Type B pancreatic cell (in vitro differentiated cells): Measurements from ENCODE around the gene GTF2F2. TPM values are rescaled to one million over a fixed set of nuclear protein-coding genes. Genes with fewer than 3 reads are reported as not detected.

ENCODE experiments used
- DNase-seq: peaks from one replicate; pipeline ENCODE4 v3.0.0; 2021; ENCODE audit warnings: mixed read lengths; ENCODE audit not compliant: unreplicated experiment; ENCODE audit errors: extremely low spot score
- H3K27ac Mint-ChIP-seq: 2 replicates; pipeline ENCODE4 v1.8.0; 2021; ENCODE audit warnings: mild to moderate bottlenecking, mixed read lengths
- H3K27me3 Mint-ChIP-seq: 2 replicates; pipeline ENCODE4 v1.8.0; 2021; ENCODE audit warnings: mixed read lengths
- H3K36me3 Mint-ChIP-seq: 2 replicates; pipeline ENCODE4 v1.8.0; 2021; ENCODE audit warnings: mixed read lengths
- H3K4me1 Mint-ChIP-seq: one replicate; pipeline ENCODE4 v1.8.0; 2021; ENCODE audit warnings: mixed read lengths; ENCODE audit not compliant: unreplicated experiment
- H3K4me3 Mint-ChIP-seq: 2 replicates; pipeline ENCODE4 v1.8.0; 2021; ENCODE audit warnings: mild to moderate bottlenecking, mixed read lengths
- H3K9me3 Mint-ChIP-seq: 2 replicates; pipeline ENCODE4 v1.8.0; 2021; ENCODE audit warnings: mixed read lengths
- total RNA-seq: library from RNA; stranded (reverse); gene quantifications from 2 replicates; pipeline ENCODE4 v1.2.1, GENCODE V29; 2021; ENCODE audit warnings: low replicate concordance
- TF ChIP-seq, protein P1 (sequence below): fragments of 200-600 bp; sonication (generic); conservative IDR thresholded peaks from 2 replicates; pipeline ENCODE4 v1.5.0; 2021; ENCODE audit warnings: antibody characterized with exemption, mild to moderate bottlenecking

Gene GTF2F2
- total RNA-seq, 1 donor from 2014 or later: 21.8 TPM

DNA sequence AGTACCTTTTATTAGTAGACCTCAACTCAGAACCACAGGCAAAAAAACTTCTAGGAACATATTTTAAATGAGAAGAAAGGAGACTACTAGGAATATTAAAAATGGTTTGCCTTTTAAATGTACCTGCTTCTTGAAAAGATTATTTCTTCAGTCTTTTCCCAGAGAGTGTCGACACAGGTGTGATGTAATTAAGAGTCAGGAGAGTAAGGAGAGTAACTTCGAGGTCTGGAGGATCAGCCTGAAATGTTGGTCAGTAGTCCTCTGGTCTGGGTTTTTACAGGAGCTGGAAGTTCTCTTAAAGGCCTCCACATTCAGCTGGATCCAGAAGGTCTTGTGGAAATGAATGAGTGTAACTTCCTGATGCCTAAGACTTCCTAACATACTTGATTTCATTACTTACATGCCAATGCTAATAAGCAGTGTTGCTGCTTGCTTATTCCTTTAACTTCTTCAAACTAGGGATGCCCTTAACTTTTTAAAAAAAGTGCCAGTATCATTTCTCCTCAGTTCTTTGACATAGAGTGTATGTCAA lies 80.5 kb downstream of the GTF2F2 start, which contains the start of gene KCTD4:
KCTD4 (minus strand) TSS at position 345 of the 532 bp plus-strand sequence. CDS start 6,478 bp downstream, outside the sequence.
- Mint-ChIP-seq H3K27me3 (no peaks in the 10 kb centered on the region), H3K4me1 (no peaks in the 10 kb centered on the region), H3K9me3 (no peaks in the 10 kb centered on the region), H3K27ac (no peak within 1 kb of the TSS), H3K4me3 (no peak within 1 kb of the TSS), H3K36me3 (peaks cover 5% of the 10 kb centered on the region)
- TF ChIP-seq, protein P1, sequence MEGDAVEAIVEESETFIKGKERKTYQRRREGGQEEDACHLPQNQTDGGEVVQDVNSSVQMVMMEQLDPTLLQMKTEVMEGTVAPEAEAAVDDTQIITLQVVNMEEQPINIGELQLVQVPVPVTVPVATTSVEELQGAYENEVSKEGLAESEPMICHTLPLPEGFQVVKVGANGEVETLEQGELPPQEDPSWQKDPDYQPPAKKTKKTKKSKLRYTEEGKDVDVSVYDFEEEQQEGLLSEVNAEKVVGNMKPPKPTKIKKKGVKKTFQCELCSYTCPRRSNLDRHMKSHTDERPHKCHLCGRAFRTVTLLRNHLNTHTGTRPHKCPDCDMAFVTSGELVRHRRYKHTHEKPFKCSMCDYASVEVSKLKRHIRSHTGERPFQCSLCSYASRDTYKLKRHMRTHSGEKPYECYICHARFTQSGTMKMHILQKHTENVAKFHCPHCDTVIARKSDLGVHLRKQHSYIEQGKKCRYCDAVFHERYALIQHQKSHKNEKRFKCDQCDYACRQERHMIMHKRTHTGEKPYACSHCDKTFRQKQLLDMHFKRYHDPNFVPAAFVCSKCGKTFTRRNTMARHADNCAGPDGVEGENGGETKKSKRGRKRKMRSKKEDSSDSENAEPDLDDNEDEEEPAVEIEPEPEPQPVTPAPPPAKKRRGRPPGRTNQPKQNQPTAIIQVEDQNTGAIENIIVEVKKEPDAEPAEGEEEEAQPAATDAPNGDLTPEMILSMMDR: no peak
- no peak for DNase-seq

DNA sequence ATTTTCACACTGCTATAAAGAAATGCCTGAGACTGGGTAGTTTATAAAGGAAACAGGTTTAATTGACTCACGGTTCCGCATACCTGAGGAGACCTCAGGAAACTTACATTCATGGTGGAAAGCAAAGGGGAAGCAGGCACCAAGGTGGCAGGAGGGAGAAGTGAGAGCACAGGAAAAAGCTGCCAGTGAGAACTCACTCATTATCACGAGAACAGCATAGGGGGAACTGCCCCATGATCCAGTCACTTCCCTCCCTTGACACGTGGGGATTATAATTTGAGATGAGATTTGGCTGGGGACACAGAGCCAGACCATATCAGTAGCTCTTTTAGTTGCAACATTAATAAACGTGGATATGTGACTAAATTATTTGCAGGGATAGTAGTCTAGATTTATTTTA lies 84.8 kb downstream of the GTF2F2 start:
- peaks cover 7% of the 10 kb centered on the region for H3K4me1 Mint-ChIP-seq
- no peak for DNase-seq
- TF ChIP-seq, protein P1: no peak
- no peaks in the 10 kb centered on the region for H3K27me3 Mint-ChIP-seq
- H3K9me3 Mint-ChIP-seq: no peaks in the 10 kb centered on the region
- no peak overlapping the region for H3K4me3 Mint-ChIP-seq
- no peak overlapping the region for H3K27ac Mint-ChIP-seq
- peaks cover 20% of the 10 kb centered on the region for H3K36me3 Mint-ChIP-seq

DNA sequence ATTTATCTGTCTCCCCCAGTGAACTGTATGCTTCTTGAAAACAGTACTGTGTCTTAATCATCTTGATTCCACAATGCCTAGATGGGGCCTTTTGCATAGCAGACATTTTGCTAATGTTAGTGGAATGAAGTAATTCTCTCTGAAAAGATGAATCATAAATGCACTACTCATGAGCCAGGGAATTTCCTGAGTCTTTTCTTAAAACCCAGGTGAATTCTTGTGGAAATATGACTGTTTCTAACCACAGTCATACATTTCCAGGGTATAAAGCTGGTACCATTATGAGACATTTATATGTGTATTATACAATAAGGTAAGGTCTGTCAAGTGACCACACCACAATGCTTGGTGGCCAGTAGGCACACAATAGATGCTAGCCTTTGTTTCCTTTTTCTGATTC lies 86.0 kb downstream of the GTF2F2 start:
- Mint-ChIP-seq H3K4me3 (no peak overlapping the region), H3K27ac (no peak overlapping the region), H3K36me3 (peaks cover 30% of the 10 kb centered on the region), H3K9me3 (no peaks in the 10 kb centered on the region), H3K4me1 (peaks cover 7% of the 10 kb centered on the region), H3K27me3 (no peaks in the 10 kb centered on the region)
- TF ChIP-seq, protein P1: no peak
- no peak for DNase-seq

DNA sequence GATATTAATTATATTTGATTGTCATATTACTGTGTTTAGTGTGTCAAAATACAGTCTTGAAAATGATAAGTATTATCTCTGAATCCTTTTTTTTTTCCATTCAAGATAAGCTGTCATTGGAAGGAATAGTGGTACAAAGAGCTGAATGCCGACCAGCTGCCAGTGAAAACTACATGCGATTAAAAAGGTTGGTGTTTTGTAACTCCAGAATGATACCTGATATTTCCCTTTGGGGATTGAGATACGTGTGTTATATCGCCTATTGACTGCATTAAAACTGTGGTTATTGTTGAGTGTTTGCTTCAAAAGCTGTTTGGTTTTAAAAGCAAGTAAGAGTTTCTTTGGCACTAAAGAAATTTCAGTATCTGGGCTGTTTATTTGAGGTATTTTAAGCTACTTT lies 87.0 kb downstream of the GTF2F2 start:
- no peak overlapping the region for H3K27ac Mint-ChIP-seq
- no peak overlapping the region for H3K4me3 Mint-ChIP-seq
- no peak for DNase-seq
- H3K9me3 Mint-ChIP-seq: no peaks in the 10 kb centered on the region
- TF ChIP-seq, protein P1: no peak
- peaks cover 7% of the 10 kb centered on the region for H3K4me1 Mint-ChIP-seq
- no peaks in the 10 kb centered on the region for H3K27me3 Mint-ChIP-seq
- peaks cover 26% of the 10 kb centered on the region for H3K36me3 Mint-ChIP-seq

DNA sequence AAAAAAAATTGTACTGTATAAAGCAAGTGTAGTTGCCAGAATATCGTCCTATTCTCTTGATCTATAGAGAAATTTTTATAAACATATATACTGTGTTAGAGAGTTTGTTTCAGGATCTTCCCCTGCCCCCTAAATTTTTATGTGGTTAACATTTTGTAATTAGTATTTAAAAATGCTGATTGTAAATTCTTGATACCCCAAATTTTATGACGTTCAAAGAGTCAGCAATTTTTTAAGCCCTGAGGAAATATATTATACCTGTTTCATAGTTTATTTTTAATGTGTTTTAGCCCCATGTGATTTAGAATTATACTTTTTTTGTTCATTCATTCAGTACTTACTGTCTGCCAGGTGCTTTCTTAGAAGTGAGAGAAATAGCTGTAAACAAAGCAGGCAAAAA lies 87.8 kb downstream of the GTF2F2 start:
- Mint-ChIP-seq H3K27ac (no peak overlapping the region), H3K4me3 (no peak overlapping the region)

More for the DNA sequence above, 87.8 kb downstream of the GTF2F2 start:
- no peak for DNase-seq
- H3K9me3 Mint-ChIP-seq: no peaks in the 10 kb centered on the region
- H3K36me3 Mint-ChIP-seq: peaks cover 26% of the 10 kb centered on the region
- no peaks in the 10 kb centered on the region for H3K27me3 Mint-ChIP-seq
- TF ChIP-seq, protein P1: no peak
- H3K4me1 Mint-ChIP-seq: peaks cover 7% of the 10 kb centered on the region
